SK-N-SH treated with all-trans-retinoic acid at 6 μM for 48 hours (cell line): Measurements from ENCODE around the gene IL1R1.
A peak's percentile ranks its signal among the peaks of the same experiment; 100 is the strongest.

Experiments used
- ATAC-seq: fragments of 200-7000 bp; cut with Tn5 transposase; 3 replicates; pipeline ENCODE4 v1.9.1; 2020; ENCODE audit warnings: mild to moderate bottlenecking, moderate library complexity
- ARNTL ChIP-seq: fragments of 450-650 bp; formaldehyde crosslinking; IDR thresholded peaks from 2 replicates; pipeline ENCODE4 v1.5.0; 2020; ENCODE audit warnings: low read depth, mild to moderate bottlenecking, moderate library complexity, borderline replicate concordance
- CREB5 ChIP-seq: fragments of 250-450 bp; sonication (Bioruptor Pico); IDR thresholded peaks from 2 replicates; pipeline ENCODE4 v1.5.1; 2020; ENCODE audit warnings: low read depth, mild to moderate bottlenecking, moderate library complexity
- CSDC2 ChIP-seq: fragments of 250-450 bp; sonication (Bioruptor Pico); IDR thresholded peaks from 2 replicates; pipeline ENCODE4 v1.5.0; 2020; ENCODE audit warnings: mild to moderate bottlenecking, moderate library complexity
- CSRNP3 ChIP-seq: fragments of 250-450 bp; sonication (Bioruptor Pico); IDR thresholded peaks from 2 replicates; pipeline ENCODE4 v1.5.1; 2021; ENCODE audit warnings: mild to moderate bottlenecking, moderate library complexity
- GLIS3 ChIP-seq: fragments of 250-450 bp; sonication (Bioruptor Pico); IDR thresholded peaks from 2 replicates; pipeline ENCODE4 v1.5.0; 2020; ENCODE audit warnings: mild to moderate bottlenecking, moderate library complexity
- ISL1 ChIP-seq: fragments of 250-450 bp; sonication (Bioruptor Pico); IDR thresholded peaks from 2 replicates; pipeline ENCODE4 v2.1.2; 2022; ENCODE audit warnings: mild to moderate bottlenecking, moderate library complexity
- OSR1 ChIP-seq: fragments of 250-450 bp; sonication (Bioruptor Pico); IDR thresholded peaks from 2 replicates; pipeline ENCODE4 v1.8.0; 2022; ENCODE audit warnings: moderate library complexity, mild to moderate bottlenecking, inconsistent platforms
- PPARA ChIP-seq: fragments of 250-450 bp; sonication (Bioruptor Pico); IDR thresholded peaks from 2 replicates; pipeline ENCODE4 v1.5.0; 2020; ENCODE audit warnings: mild to moderate bottlenecking, borderline replicate concordance
- RARB ChIP-seq: fragments of 250-450 bp; sonication (Bioruptor Pico); IDR thresholded peaks from 2 replicates; pipeline ENCODE4 v1.8.0; 2021; ENCODE audit warnings: mild to moderate bottlenecking, moderate library complexity
- SNAI2 ChIP-seq: fragments of 250-450 bp; sonication (Bioruptor Pico); IDR thresholded peaks from 2 replicates; pipeline ENCODE4 v1.5.0; 2020; ENCODE audit warnings: mild to moderate bottlenecking, moderate library complexity
- TOX ChIP-seq: fragments of 250-450 bp; sonication (Bioruptor Pico); IDR thresholded peaks from 2 replicates; pipeline ENCODE4 v1.8.0; 2021; ENCODE audit warnings: mild to moderate bottlenecking, moderate library complexity, borderline replicate concordance
- ZC3H10 ChIP-seq: fragments of 250-450 bp; sonication (Bioruptor Pico); IDR thresholded peaks from 2 replicates; pipeline ENCODE4 v1.5.1; 2021; ENCODE audit warnings: mild to moderate bottlenecking, moderate library complexity
- ZFP3 ChIP-seq: fragments of 250-450 bp; sonication (Bioruptor Pico); IDR thresholded peaks from 2 replicates; pipeline ENCODE4 v1.5.0; 2020; ENCODE audit warnings: mild to moderate bottlenecking, moderate library complexity
- ZFP30 ChIP-seq: fragments of 450-650 bp; formaldehyde crosslinking; IDR thresholded peaks from 2 replicates; pipeline ENCODE4 v1.5.0; 2022; ENCODE audit warnings: mild to moderate bottlenecking, moderate library complexity
- ZNF565 ChIP-seq: fragments of 450-650 bp; formaldehyde crosslinking; conservative IDR thresholded peaks from 2 replicates; pipeline ENCODE4 v1.5.0; 2020; ENCODE audit warnings: low read depth, mild to moderate bottlenecking, moderate library complexity
- ZNF70 ChIP-seq: fragments of 450-650 bp; formaldehyde crosslinking; IDR thresholded peaks from 2 replicates; pipeline ENCODE4 v1.5.0; 2020; ENCODE audit warnings: mild to moderate bottlenecking, moderate library complexity
- ZNF8 ChIP-seq: fragments of 450-650 bp; formaldehyde crosslinking; IDR thresholded peaks from 2 replicates; pipeline ENCODE4 v1.5.0; 2020; ENCODE audit warnings: mild to moderate bottlenecking, moderate library complexity
- TF ChIP-seq, protein P1 (sequence below): fragments of 250-450 bp; sonication (Bioruptor Pico); IDR thresholded peaks from 2 replicates; pipeline ENCODE4 v1.5.0; 2020; ENCODE audit warnings: mild to moderate bottlenecking, moderate library complexity

Gene IL1R1

DNA sequence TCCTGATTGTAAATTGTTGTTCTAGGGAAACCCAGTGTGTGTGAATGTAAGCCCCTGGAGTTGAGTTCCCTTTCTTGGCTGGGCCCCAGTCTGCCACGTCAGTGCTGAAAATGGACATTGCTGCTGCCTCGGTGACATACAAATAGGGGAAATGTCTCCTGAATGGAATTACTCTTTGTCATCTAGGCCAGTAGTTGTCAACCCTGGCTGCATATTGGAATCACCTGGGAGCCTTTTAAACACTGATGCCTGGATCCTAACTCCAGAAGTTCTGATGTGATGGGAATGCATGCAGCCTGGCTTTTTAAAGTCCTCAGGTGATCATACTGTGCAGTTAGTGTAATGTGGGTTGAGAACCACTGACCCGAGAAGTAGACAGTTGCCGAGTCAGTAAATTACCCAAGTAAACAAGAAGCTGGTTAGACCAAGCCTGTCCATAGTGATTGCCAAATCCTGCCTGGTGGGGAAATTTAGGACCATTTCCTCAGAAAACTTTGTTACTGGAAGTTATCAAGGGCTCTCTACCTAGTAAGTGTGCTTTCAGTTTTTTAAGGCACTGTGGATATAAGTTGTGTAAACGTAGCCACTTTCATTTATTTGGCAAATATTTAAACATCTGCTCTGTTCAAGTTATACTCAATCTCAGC, 27.6 kb upstream of the IL1R1 start:
- ATAC-seq: peak; percentile 51
- TF ChIP-seq CREB5 (CRISPR knock-in tag) (no peak), OSR1 (CRISPR knock-in tag) (no peak), SNAI2 (no peak), CSDC2 (CRISPR knock-in tag) (0 out of 2 replicates have a peak, but pooled peaks have one; percentile 49), ZNF565 (CRISPR knock-in tag) (no peak), PPARA (CRISPR knock-in tag) (no peak), TOX (CRISPR knock-in tag) (no peak), ZFP3 (CRISPR knock-in tag) (no peak)
- TF ChIP-seq, all 23 proteins: peak for 1

DNA sequence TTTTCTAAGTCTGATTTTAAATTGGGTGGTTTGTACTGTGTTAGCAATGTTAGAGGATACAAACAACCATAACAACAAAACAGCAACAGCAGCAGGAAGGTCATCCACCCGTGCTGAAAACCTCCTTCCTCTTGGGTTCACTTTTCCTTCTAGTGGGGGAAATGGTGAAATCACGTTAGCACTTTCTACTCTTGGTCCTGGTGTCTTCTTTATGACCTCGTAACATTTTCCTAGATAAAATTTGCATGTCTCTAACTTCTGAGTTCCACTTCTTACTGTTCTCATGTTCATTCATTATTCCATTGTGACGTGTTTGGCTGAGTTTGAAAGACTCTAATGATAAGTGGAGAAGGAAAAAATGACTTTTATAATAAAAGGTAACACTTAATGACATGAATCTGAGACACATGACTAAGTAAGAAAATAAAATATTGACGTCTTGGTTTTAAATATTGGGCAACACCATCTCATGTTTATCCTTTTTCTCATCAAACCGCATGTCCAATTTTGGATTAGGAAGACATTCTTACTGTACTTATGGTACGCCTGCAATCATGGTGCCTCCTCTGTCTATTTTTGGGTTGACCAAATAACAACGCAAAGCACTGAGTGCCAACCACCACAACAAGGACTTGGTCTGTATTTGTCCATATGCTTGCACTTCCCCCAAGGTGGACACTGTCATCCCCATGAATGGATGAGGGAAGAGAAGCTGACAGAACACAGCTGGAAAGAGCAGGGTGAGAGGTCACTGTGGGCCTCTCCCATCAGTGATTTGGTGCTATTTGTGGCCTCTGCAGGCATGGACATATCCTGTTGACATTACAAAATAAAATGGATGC, 25.7 kb upstream of the IL1R1 start:
- no peak for ATAC-seq
- TF ChIP-seq, protein P1, sequence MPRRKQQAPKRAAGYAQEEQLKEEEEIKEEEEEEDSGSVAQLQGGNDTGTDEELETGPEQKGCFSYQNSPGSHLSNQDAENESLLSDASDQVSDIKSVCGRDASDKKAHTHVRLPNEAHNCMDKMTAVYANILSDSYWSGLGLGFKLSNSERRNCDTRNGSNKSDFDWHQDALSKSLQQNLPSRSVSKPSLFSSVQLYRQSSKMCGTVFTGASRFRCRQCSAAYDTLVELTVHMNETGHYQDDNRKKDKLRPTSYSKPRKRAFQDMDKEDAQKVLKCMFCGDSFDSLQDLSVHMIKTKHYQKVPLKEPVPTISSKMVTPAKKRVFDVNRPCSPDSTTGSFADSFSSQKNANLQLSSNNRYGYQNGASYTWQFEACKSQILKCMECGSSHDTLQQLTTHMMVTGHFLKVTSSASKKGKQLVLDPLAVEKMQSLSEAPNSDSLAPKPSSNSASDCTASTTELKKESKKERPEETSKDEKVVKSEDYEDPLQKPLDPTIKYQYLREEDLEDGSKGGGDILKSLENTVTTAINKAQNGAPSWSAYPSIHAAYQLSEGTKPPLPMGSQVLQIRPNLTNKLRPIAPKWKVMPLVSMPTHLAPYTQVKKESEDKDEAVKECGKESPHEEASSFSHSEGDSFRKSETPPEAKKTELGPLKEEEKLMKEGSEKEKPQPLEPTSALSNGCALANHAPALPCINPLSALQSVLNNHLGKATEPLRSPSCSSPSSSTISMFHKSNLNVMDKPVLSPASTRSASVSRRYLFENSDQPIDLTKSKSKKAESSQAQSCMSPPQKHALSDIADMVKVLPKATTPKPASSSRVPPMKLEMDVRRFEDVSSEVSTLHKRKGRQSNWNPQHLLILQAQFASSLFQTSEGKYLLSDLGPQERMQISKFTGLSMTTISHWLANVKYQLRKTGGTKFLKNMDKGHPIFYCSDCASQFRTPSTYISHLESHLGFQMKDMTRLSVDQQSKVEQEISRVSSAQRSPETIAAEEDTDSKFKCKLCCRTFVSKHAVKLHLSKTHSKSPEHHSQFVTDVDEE: no peak
- TF ChIP-seq ISL1 (CRISPR knock-in tag): no peak
- no peak for TF ChIP-seq ZNF70 (CRISPR knock-in tag)
- no peak for TF ChIP-seq CSRNP3
- no peak for TF ChIP-seq ZNF565 (CRISPR knock-in tag)
- TF ChIP-seq OSR1 (CRISPR knock-in tag): no peak
- TF ChIP-seq ARNTL (CRISPR knock-in tag): no peak
- TF ChIP-seq PPARA (CRISPR knock-in tag): no peak
- TF ChIP-seq SNAI2: no peak
- no peak for TF ChIP-seq ZC3H10 (CRISPR knock-in tag)
- no peak for TF ChIP-seq RARB (CRISPR knock-in tag)

DNA sequence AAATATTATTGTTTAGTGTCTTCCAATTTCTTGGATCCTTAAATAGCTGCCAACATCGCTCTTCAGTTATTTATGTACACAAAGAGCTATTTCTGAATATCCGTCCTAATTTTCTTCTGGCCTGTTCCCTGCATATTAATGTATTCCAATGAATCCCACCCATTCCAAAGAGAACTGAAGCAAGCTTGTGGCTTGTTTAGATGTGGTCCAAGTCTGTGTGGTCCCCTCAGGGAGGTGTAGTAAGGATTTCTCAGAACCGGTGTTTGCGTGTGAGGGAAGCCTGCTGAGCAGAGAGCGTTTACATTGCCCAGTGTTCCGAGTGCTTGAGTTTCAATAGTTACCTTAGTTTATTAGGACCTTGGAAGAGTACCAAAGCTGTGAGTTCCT, 25.1 kb upstream of the IL1R1 start:
- ATAC-seq: no peak
- TF ChIP-seq ZNF8 (no peak), RARB (CRISPR knock-in tag) (no peak)

DNA sequence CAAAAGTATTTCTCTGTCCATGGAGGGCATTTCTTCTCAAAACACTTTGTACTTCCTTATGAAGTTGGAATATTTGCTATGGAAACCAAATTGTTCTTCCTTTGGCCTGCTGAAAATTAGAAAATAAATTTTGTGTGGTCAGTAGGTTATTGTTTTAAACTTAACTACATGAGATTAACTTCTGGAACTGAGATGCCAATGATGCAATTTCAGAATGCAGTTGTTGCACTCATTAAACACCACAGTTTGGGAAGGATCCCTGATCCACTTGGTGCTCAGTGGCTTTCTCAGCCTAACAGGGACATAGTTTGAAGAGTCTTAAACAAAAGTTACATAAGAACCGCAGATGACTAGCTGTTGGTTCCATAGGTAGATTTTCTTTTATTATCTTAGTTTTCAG, 23.3 kb upstream of the IL1R1 start:
- no peak for ATAC-seq
- no peak for TF ChIP-seq GLIS3
- no peak for TF ChIP-seq CREB5 (CRISPR knock-in tag)
- TF ChIP-seq CSDC2 (CRISPR knock-in tag): no peak
- TF ChIP-seq ZNF8: no peak
- no peak for TF ChIP-seq ZFP30 (CRISPR knock-in tag)
- TF ChIP-seq ZNF70 (CRISPR knock-in tag): no peak
- TF ChIP-seq ISL1 (CRISPR knock-in tag): no peak
- TF ChIP-seq OSR1 (CRISPR knock-in tag): no peak
- TF ChIP-seq ARNTL (CRISPR knock-in tag): no peak
- TF ChIP-seq, protein P1: no peak
- no peak for TF ChIP-seq RARB (CRISPR knock-in tag)
